ENCODE measurements around the gene FRMD4A.
"Not testable (repeated sequence)": the region's sequence is repeated elsewhere in the genome, so short reads cannot be mapped to it uniquely, and the experiment has no call there.

Gene FRMD4A

GRCh38 chr10:13970236-13970956, 360.3 kb downstream of the FRMD4A start:
- no peak for DNase-seq

GRCh38 chr10:13969792-13970140, 361.0 kb downstream of the FRMD4A start:
- DNase-seq = no peak

- no peak for DNase-seq
Measured at GRCh38 chr10:13969118-13969791, 361.5 kb downstream of the FRMD4A start.

- no peak for DNase-seq
Measured at GRCh38 chr10:13961853-13962252, 368.9 kb downstream of the FRMD4A start.

DNA sequence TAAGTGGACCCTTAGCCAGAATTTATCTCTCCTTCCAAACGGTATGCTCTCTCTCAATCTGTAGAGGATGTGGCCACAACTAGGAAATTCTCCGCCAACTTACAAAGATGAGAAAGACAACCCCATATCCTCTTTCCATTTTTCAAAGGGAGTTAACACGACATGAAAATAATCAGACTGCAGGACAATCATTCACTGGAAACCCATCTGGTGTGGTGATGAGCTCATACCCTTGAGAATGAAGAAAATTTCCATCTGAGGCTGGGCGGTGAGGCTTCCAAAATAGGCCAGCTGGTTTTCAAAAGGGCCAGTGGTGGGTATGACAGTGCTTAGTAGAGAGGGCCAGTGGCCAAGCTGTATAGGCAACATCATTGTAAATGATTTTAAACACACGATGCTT, 369.6 kb downstream of the FRMD4A start:
- no peak for DNase-seq

DNA sequence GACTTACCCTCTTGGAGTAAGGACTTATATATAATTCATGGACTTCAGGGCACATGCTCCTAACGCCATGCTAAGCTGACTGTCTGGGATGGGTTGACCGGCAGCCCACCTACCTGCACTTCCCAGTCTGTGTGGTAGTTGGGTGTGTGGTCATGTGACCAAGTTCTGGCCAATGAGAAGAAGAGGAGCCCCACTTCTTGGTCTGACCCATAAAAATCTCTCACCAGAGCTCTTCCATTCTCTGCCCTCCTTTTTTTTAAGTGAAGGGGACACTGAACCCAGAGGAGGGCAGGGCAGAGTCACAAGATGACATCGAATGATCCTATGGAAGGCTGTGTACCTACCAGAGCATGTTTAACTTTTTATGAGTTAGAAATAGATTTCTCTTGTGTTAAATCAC, 370.1 kb downstream of the FRMD4A start:
- no peak for DNase-seq

DNA sequence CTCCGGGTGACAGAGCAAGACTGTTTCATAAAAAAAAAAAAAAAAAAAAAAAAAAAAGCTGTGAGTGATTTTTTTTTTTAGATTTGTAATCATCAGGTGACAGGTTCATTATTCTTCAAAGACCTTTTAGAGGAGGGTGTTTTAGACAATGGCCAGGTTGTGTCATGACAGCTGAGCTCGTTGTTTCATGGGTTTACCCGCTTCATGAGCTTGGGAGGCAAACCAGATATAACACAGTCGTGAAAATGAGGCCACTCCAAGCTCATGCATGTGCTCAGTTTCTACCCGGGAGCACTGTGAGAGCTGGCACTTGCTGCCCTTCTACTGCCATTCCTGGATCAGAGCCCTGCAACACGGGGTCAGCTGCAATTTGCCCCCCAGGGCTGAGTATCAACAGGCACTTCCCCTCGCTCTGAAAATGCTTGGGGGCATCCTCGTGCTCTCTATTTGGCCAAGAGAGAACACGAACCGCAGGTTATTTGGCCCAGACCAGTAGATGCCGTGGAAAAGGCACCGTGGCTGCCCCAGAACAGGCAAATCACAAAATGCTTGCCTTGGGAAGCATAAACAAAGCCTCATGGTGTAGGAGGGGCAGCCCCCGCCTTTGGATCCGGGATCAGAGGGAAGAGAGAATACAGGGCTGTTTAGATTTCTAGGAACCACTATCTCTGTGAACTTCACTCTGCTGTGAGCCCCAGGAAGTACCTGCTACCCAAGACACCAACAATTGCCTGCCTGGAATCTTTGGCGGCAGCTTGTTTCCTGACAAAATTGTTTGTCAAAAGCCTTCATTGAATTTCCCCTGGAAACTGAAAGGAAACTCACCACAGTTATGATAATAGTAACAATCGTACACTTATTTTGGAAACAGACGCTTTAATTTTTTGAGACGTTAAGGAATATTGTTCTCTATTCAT, 371.0 kb downstream of the FRMD4A start:
- DNase-seq = no peak

DNA sequence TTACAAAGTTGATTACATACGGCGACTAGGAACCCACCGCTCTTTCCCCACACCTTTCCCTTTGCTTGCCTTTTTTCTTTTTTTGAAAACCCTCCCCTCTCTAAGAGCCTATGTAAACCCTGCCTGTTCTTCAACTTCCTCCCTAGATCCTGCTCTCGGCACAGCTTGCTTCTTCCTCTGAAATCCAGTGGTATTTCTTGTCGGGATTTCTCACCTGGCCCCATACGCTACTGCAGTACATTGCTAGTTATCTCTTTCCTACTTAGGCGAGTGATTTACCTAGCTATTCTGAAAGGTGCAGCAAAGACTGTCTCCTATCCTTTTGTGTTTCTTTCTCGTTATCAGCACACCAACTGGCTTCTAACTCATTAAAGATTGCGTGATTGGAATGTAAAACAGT, 372.9 kb downstream of the FRMD4A start:
- no peak for DNase-seq

DNA sequence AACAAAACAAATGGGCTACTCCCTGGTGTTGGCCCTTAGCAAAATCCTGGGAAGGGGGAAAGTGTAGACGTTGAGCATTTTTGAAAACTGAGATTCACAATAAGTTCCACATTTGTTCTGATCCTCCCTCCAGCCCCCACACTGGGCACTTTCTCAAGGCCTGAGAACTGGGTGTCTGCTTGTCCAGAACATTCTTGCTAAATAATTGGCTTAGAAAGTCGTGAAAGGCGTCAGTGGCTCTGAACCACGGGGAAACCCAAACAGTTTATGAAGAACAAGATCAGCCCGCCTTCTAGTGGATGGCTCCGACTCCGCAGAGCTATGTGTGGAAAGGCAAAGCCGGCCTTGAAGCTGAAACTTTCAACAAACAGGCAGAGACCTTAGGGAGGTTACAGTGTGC, 373.9 kb downstream of the FRMD4A start:
- no peak for DNase-seq

GRCh38 chr10:13955409-13956068, 375.2 kb downstream of the FRMD4A start:
- no peak for DNase-seq

DNA sequence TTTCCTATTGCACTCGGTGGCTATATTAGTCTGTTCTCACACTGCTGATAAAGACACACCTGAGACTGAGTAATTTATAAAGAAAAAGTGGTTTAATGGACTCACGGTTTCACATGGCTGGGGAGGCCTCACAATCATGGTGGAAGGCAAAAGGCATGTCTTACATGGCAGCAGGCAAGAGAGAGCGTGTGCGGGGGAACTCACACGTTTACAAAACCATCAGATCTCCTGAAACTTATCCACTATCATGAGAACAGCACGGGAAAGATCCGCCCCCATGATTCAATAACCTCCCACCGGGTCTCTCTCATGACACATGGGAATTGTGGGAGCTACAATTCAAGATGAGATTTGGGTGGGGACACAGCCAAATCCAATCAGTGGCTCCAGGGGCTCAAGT, 376.5 kb downstream of the FRMD4A start:
- not testable (repeated sequence) for DNase-seq

DNA sequence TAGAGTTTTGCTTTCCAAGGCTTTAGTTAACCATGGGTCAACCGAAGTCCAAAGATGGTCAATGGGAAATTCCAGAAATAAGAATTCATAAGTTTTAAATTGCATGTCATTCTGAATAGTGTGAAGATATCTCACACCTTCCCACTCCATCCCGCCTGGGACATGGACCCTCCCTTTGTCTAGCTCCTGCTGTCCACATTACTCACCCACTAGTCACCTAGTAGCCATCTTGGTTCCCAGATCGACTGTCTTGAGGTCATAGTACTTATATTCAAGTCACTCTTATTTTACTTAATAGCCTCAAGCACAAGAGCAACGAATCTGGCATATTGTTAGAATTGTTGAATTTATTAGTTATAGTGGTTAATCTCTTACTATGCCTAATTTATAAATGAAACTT, 377.4 kb downstream of the FRMD4A start:
- DNase-seq = no peak

GRCh38 chr10:13950543-13950939, 380.2 kb downstream of the FRMD4A start:
- DNase-seq = no peak

GRCh38 chr10:13949844-13950542, 380.7 kb downstream of the FRMD4A start:
- DNase-seq = no peak

- no peak for DNase-seq
Measured at GRCh38 chr10:13946209-13946460, 384.6 kb downstream of the FRMD4A start.

DNA sequence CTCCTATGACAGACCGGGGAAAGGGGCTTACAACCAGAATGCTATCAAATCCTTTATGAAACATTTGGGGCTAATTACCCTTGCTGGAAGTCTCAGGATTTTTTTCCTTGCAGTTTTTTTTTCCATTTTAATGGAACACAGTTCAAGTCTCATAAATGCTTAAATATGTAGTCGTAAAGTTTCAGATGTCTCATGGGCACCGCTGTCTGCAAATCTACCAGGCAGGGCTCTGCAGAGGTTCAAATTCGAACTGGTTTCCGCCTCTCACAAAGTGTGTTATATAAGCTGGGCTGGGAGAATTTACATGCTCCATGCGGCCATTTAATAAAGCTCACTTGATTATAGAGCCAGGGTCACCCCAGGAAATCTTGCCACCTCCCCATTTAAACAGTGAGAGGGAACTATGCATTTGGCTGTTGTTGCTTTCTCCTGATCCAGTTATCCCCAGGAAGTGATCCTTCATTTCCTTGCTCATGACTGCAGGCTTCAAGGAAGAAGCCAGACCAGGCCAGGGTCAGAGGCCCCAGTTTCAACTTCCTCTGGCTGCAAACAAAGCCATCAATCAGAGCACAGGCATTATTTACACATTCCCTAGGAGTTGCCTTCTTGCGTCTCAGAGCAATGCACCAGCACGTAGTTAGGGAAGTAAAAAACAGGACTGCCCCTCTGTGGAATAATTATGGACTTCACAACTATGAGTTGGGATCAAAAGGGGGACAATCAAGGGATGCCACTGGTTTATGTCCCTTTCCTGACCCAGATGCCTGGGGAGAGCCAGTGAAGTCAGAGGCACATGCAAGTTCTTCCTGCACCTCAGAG, 385.1 kb downstream of the FRMD4A start:
- no peak for DNase-seq

DNA sequence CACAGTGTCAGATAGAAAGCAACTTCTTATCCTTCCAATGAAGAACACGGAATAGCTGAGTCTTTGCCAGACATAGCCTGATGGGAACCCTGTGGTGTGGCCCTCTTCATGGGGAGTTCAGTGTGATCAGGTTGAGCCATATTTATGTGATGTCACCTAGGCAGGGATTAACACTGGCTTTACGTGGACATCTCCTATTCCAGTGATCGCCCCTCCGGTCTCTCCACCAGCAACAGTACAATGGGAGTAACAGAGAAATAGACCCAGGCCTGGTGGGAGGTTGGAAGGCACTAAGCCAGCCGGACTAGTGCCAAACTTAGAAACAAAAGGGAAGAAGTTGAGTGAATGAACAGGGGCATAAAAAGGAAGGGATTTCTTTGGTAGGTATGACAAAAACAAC, 385.9 kb downstream of the FRMD4A start:
- no peak for DNase-seq

- no peak for DNase-seq
Measured at GRCh38 chr10:13943735-13944398, 386.9 kb downstream of the FRMD4A start.

GRCh38 chr10:13942035-13942434, 388.7 kb downstream of the FRMD4A start:
- no peak for DNase-seq

DNA sequence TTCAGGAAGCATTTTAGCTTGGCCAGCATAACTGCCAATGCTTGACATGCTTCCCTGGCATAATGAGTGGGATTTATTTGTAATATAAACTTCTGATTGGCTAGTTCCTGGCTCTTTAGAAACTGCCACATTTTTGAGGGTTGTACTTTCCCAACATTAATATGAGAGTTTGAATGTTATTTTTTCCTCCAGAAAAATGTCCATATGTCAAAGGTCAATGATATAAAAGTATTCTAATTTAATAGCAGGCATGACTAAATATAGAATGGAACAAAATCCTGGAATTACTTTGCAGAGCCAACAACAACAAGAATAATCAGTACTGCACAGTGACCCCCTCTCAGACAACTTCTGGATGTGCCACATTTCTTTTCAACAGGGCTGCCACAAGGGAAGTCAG, 391.3 kb downstream of the FRMD4A start:
- no peak for DNase-seq

GRCh38 chr10:13938950-13939349, 391.8 kb downstream of the FRMD4A start:
- DNase-seq = no peak

All from NCI-H1092 treated with DMSO at 0.1 percent for 48 hours (cell line).